ENCODE measurements around the gene PMM2. TPM values are rescaled to one million over a fixed set of nuclear protein-coding genes. Genes with fewer than 3 reads are reported as not detected.

Gene PMM2
- total and polyA plus RNA-seq, 2 experiments from 2014 or later: 38.2 to 60.4 TPM

DNA sequence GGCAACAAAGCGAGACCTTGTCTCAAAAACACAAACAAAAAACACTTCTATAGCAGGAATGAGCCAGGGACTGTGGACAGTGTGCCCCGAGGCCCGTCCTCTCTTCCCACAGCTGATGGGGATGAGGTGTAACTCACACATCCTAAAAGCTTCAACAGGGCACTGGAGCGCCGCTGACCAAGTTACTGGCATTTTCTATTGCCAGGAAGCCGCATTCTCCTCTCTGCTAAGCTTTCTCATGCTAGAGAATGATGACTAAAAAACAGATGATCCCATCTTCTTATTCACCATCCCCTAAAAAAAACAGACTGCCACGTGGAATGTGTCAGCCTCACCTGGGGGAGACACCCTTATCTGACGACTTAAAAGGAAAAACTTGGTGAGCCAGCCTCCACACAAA lies 54.9 kb downstream of the PMM2 start:
- Histone ChIP-seq H2AFZ (no peak overlapping the region), H3K27ac (ENCODE audit: low read depth) (peak overlapping the region; percentile 81), H3K4me1 (ENCODE audit: insufficient read depth) (peaks cover 23% of the 10 kb centered on the region; the same call in 1 of the 2 replicates), H3F3A (replicated peaks; ENCODE audit: low read depth) (peaks cover 47% of the 10 kb centered on the region), H3K4me3 (no peak overlapping the region), H3K9me2 (ENCODE audit: insufficient read depth) (no peaks in the 10 kb centered on the region), H3K36me3 (ENCODE audit: insufficient read depth) (peaks cover 27% of the 10 kb centered on the region), H4K20me1 (replicated peaks; ENCODE audit: insufficient read depth) (peaks cover 8% of the 10 kb centered on the region; the same call in 1 of the 2 replicates), H3K27me3 (ENCODE audit: insufficient read depth) (no peaks in the 10 kb centered on the region), H3K79me2 (replicated peaks; ENCODE audit: insufficient read depth) (peaks cover 6% of the 10 kb centered on the region; the same call in 1 of the 2 replicates), H3K4me2 (no peak overlapping the region)
- Mint-ChIP-seq H3K36me3 (ENCODE audit: low read depth) (peaks cover 81% of the 10 kb centered on the region), H3K9me3 (no peaks in the 10 kb centered on the region), H3K27ac (peak overlapping the region; percentile 56), H3K4me1 (peaks cover 50% of the 10 kb centered on the region), H3K4me3 (no peak overlapping the region), H3K27me3 (ENCODE audit: insufficient read depth, low read depth, poor library complexity) (peaks cover 38% of the 10 kb centered on the region)
- DNase-seq (ENCODE audit: low spot score) (no peak), ATAC-seq (no peak)
- no peak; the same call in none of the 2 replicates for TF ChIP-seq POLR2AphosphoS5 (IDR thresholded peaks at IDR 0.05; ENCODE audit: low read depth)
- TF ChIP-seq, protein P1, sequence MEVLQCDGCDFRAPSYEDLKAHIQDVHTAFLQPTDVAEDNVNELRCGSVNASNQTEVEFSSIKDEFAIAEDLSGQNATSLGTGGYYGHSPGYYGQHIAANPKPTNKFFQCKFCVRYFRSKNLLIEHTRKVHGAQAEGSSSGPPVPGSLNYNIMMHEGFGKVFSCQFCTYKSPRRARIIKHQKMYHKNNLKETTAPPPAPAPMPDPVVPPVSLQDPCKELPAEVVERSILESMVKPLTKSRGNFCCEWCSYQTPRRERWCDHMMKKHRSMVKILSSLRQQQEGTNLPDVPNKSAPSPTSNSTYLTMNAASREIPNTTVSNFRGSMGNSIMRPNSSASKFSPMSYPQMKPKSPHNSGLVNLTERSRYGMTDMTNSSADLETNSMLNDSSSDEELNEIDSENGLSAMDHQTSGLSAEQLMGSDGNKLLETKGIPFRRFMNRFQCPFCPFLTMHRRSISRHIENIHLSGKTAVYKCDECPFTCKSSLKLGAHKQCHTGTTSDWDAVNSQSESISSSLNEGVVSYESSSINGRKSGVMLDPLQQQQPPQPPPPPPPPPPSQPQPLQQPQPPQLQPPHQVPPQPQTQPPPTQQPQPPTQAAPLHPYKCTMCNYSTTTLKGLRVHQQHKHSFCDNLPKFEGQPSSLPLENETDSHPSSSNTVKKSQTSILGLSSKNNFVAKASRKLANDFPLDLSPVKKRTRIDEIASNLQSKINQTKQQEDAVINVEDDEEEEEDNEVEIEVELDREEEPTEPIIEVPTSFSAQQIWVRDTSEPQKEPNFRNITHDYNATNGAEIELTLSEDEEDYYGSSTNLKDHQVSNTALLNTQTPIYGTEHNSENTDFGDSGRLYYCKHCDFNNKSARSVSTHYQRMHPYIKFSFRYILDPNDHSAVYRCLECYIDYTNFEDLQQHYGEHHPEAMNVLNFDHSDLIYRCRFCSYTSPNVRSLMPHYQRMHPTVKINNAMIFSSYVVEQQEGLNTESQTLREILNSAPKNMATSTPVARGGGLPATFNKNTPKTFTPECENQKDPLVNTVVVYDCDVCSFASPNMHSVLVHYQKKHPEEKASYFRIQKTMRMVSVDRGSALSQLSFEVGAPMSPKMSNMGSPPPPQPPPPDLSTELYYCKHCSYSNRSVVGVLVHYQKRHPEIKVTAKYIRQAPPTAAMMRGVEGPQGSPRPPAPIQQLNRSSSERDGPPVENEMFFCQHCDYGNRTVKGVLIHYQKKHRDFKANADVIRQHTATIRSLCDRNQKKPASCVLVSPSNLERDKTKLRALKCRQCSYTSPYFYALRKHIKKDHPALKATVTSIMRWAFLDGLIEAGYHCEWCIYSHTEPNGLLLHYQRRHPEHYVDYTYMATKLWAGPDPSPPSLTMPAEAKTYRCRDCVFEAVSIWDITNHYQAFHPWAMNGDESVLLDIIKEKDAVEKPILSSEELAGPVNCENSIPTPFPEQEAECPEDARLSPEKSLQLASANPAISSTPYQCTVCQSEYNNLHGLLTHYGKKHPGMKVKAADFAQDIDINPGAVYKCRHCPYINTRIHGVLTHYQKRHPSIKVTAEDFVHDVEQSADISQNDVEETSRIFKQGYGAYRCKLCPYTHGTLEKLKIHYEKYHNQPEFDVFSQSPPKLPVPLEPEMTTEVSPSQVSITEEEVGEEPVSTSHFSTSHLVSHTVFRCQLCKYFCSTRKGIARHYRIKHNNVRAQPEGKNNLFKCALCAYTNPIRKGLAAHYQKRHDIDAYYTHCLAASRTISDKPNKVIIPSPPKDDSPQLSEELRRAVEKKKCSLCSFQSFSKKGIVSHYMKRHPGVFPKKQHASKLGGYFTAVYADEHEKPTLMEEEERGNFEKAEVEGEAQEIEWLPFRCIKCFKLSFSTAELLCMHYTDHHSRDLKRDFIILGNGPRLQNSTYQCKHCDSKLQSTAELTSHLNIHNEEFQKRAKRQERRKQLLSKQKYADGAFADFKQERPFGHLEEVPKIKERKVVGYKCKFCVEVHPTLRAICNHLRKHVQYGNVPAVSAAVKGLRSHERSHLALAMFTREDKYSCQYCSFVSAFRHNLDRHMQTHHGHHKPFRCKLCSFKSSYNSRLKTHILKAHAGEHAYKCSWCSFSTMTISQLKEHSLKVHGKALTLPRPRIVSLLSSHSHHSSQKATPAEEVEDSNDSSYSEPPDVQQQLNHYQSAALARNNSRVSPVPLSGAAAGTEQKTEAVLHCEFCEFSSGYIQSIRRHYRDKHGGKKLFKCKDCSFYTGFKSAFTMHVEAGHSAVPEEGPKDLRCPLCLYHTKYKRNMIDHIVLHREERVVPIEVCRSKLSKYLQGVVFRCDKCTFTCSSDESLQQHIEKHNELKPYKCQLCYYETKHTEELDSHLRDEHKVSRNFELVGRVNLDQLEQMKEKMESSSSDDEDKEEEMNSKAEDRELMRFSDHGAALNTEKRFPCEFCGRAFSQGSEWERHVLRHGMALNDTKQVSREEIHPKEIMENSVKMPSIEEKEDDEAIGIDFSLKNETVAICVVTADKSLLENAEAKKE (CRISPR knock-in tag; IDR thresholded peaks at IDR 0.05): no peak
- no peak for TF ChIP-seq EZH2phosphoT487 (IDR thresholded peaks at IDR 0.05; ENCODE audit: unreplicated experiment)
- TF ChIP-seq CREB1 (CRISPR knock-in tag; IDR thresholded peaks at IDR 0.05; ENCODE audit: low read depth): no peak
- TF ChIP-seq, protein P2, sequence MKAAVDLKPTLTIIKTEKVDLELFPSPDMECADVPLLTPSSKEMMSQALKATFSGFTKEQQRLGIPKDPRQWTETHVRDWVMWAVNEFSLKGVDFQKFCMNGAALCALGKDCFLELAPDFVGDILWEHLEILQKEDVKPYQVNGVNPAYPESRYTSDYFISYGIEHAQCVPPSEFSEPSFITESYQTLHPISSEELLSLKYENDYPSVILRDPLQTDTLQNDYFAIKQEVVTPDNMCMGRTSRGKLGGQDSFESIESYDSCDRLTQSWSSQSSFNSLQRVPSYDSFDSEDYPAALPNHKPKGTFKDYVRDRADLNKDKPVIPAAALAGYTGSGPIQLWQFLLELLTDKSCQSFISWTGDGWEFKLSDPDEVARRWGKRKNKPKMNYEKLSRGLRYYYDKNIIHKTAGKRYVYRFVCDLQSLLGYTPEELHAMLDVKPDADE (IDR thresholded peaks at IDR 0.05): no peak
- TF ChIP-seq JUNB (IDR thresholded peaks at IDR 0.05; ENCODE audit: unreplicated experiment): no peak
- TF ChIP-seq ZNF114 (CRISPR knock-in tag; IDR thresholded peaks at IDR 0.05): no peak
- TF ChIP-seq, protein P3, sequence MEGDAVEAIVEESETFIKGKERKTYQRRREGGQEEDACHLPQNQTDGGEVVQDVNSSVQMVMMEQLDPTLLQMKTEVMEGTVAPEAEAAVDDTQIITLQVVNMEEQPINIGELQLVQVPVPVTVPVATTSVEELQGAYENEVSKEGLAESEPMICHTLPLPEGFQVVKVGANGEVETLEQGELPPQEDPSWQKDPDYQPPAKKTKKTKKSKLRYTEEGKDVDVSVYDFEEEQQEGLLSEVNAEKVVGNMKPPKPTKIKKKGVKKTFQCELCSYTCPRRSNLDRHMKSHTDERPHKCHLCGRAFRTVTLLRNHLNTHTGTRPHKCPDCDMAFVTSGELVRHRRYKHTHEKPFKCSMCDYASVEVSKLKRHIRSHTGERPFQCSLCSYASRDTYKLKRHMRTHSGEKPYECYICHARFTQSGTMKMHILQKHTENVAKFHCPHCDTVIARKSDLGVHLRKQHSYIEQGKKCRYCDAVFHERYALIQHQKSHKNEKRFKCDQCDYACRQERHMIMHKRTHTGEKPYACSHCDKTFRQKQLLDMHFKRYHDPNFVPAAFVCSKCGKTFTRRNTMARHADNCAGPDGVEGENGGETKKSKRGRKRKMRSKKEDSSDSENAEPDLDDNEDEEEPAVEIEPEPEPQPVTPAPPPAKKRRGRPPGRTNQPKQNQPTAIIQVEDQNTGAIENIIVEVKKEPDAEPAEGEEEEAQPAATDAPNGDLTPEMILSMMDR (conservative IDR thresholded peaks at IDR 0.05; ENCODE audit: low read depth in 2 of 2): no peak
- TF ChIP-seq ZNF331 (CRISPR knock-in tag; IDR thresholded peaks at IDR 0.05; ENCODE audit: low read depth): no peak
- TF ChIP-seq EZH2 (IDR thresholded peaks at IDR 0.05; ENCODE audit: low read depth, unreplicated experiment): no peak
- TF ChIP-seq, protein P4, sequence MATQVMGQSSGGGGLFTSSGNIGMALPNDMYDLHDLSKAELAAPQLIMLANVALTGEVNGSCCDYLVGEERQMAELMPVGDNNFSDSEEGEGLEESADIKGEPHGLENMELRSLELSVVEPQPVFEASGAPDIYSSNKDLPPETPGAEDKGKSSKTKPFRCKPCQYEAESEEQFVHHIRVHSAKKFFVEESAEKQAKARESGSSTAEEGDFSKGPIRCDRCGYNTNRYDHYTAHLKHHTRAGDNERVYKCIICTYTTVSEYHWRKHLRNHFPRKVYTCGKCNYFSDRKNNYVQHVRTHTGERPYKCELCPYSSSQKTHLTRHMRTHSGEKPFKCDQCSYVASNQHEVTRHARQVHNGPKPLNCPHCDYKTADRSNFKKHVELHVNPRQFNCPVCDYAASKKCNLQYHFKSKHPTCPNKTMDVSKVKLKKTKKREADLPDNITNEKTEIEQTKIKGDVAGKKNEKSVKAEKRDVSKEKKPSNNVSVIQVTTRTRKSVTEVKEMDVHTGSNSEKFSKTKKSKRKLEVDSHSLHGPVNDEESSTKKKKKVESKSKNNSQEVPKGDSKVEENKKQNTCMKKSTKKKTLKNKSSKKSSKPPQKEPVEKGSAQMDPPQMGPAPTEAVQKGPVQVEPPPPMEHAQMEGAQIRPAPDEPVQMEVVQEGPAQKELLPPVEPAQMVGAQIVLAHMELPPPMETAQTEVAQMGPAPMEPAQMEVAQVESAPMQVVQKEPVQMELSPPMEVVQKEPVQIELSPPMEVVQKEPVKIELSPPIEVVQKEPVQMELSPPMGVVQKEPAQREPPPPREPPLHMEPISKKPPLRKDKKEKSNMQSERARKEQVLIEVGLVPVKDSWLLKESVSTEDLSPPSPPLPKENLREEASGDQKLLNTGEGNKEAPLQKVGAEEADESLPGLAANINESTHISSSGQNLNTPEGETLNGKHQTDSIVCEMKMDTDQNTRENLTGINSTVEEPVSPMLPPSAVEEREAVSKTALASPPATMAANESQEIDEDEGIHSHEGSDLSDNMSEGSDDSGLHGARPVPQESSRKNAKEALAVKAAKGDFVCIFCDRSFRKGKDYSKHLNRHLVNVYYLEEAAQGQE (IDR thresholded peaks at IDR 0.05; ENCODE audit: unreplicated experiment): no peak
- TF ChIP-seq STAT1 (IDR thresholded peaks at IDR 0.05; ENCODE audit: unreplicated experiment): no peak
- no peak for TF ChIP-seq NANOG (IDR thresholded peaks at IDR 0.05; ENCODE audit: borderline replicate concordance)
